Measurements from ENCODE around the gene F5.
"Not testable (repeated sequence)": the region's sequence is repeated elsewhere in the genome, so short reads cannot be mapped to it uniquely, and the experiment has no call there.

Gene F5

DNA sequence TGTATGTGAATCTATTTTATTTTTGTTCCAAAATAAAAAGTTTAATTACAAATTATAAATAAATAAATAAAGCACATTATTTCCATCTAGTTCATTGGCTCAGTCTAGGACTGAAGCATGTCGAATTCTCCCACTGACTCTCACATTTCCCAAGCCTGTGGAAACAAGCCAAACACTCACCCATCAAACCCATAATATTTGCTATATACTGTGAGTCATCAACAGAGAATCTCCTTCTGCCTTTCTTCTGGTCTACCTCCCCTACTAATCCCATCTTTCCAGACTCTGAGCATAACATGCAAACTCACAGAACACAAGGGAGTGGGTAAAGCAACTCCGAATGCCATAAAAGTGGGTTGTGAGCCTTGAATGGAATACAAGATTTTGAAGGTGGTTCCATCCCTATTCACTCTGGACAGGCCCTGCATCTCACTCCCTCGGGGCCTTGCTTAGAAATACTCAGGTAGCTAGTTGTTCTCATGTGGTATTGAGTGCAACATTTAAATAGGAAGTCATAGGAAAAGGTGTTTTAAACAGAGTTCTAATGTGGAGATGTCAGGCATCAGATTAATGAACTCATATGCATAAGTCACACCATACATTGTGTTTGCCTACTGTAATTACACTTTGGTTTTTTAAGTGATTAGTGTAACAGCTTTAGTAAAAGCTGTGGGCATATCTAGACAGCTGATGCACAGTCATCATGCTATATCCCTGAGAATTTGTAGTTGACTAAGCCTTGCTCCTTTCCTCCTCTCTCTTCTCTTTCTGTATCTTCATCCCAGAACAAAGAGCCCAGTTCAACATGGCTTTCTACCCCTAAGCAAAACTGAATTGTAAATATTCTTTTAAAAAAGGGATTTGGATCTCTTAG lies 47.0 kb downstream of the F5 start:
- FAIRE-seq, result no peak

DNA sequence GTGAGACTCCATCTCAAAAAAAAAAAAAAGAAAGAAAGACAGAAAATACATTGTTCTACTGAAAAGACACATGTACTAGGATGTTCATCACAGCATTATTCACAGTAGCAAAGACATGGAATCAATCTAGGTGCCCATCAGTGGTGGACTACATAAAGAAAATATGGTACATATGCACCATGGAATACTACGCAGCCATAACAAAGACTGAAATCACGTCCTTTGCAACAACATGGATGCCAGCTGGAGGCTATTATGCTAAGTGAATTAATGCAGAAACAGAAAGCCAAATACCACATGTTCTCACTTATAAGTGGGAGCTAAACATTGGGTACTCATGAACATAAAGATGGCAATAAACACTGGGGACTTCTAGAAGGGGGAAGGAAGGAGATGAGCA lies 51.6 kb downstream of the F5 start:
- no peak for FAIRE-seq

DNA sequence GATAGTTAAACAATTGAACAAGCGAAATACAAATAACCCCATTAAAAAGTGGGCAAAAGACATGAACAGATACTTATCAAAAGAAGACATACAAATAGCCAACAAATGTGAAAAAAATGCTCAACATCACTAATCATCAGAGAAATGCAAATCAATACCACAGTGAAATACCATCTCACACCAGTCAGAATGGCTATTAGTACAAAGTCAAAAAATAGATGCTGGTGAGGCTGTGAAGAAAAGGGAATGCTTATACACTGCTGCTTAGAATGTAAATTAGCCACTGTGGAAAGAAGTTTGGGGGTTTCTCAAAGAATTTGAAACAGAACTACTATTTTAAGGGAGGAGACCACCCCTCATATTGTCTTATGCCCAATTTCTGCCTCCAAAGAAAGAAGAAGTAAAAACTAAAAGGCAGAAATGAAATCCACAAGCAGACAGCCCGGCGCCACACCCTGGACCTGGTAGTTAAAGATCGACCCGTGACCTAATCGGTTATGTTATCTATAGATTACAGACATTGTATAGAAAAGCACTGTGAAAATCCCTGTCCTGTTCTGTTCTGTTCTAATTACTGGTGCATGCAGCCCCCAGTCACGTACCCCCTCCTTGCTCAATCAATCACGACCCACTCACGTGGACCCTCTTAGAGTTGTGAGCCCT lies 52.6 kb downstream of the F5 start:
- FAIRE-seq, result not testable (repeated sequence)

DNA sequence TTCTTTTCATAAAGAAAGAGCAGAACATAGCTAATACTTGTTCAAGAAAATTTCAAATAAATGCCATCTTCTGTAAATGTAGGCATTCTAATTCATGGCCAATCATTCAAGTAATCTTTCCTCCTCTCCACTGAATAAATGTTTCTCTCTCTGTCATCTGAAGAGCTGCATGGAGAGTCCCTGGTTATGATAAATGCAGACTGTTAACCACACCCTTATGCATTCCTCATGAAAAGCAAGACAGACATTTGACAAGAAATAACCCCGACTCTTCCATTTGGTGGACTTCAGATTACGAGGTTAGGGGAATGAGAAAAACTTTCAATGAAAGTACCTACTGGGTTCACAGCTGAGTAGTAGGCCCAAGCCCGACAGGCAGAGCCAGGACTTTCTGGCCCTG lies 55.8 kb downstream of the F5 start:
- no peak for FAIRE-seq

DNA sequence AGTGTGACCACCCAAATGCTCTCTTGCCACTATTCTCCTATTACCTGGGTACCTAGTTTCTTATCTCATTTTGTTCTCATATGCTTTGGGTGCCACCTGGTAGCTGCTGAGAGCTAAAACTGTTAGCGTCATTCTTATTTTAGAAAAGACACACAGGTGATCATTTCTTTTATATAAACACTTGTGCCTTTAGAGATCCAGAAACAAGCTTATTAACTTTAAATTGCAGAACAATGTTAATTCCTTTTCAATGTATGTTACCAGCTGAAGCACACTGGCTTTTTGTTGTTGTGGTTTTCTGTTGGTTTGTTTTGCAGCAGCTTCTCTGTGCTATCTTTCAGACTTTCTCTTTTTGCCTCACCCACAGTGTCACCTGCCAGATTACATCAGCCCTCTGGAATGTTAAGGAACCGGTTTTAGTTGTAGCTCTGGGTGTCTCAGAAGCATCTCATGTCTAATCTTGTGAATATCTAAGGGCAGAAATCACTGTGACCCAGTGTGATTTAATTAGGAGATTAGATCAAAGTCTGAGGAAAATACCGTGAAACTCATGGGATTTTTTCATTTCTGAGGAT lies 57.1 kb downstream of the F5 start:
- FAIRE-seq, result no peak

DNA sequence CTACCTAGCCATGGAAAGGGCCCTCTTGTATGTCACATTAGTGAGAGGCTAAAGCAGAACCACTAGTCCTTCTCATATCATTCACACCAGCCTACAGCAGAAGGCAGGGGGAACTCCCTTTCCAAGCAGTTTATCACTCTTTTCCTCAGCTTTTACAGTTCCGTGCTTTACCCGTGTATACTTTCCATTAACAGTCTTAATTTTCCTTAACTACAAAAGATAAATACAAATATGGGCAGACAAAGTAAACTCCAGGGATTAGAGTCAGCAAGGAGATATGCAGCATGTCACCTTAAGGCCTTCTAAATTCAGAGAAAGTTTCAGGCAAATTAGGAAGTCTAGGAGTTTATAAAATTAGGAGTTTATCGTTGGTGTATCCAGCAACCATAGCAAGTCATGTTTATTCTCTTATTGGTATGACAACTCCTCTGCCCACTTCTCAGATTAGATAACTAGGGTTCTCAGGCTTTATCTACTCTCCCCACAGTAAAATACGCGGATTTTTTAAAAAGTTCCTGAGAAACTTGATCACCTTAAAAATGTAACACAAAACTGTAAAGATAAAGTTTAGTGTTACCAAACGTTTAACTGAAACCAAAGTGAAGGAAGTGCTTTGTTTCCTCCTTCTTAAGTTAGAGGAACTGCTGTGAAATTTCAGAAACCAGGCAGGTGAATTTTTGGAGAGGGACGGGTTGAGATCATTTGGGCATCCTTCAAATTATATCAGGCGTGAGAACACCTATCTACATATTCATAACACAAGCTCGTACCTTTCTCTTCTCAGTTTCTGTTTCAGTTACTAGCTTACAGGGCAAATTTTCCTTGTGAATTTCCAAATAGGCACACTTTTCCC lies 57.8 kb downstream of the F5 start:
- FAIRE-seq, result no peak

DNA sequence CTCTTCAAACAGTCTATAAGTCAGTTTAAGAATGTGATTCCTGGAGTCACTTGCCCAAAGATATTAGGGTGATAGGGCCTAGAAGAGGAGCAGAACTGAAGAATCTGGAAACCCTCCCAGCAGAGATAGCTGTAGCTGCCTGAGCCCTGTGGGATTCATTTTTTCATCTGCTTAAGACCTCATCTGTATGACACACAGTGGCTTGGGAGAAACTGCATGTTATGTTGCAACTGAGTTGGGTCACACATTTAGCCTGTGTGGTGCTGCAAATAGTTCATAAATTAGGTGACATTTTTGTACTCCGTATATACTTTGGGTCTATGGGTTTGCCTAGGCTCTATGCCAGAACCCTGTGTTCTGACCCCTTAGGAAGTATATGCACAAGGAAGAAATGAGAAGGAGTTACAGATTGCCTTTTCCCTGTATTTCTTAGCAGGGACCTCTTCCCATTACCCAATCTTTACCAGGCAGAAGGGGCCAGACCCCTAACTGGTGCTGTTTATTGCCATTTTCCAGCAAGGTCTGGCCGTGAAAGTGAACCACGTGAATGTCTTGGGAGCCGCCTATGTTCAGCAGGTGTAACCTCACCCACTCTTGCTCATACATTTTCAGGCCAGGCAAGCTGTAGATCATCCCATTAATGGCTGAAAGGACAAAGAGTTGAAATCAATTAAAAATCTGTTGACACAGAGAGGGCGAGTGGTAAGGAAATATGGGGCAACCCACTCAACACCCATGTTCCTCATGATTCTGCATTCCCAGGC lies 58.6 kb downstream of the F5 start:
- FAIRE-seq, result no peak

DNA sequence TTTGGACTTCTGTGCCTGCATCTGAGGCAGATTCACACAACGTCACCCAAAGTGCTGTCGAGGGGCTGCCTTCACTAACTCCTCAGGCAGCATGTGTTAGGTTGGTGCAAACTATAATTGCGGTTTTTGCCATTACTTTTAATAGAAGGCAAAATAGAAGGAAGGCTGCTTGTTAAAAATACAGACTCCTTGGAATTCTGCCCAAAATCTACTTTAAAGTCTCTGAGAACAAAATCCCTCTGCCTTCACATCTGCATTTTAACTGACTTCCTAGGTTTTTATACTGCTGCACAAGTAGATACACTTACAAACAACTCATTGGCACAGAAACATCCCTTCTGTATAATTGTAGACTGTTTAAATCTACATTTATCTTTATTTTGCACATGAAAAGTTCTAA lies 59.3 kb downstream of the F5 start:
- FAIRE-seq, result no peak

DNA sequence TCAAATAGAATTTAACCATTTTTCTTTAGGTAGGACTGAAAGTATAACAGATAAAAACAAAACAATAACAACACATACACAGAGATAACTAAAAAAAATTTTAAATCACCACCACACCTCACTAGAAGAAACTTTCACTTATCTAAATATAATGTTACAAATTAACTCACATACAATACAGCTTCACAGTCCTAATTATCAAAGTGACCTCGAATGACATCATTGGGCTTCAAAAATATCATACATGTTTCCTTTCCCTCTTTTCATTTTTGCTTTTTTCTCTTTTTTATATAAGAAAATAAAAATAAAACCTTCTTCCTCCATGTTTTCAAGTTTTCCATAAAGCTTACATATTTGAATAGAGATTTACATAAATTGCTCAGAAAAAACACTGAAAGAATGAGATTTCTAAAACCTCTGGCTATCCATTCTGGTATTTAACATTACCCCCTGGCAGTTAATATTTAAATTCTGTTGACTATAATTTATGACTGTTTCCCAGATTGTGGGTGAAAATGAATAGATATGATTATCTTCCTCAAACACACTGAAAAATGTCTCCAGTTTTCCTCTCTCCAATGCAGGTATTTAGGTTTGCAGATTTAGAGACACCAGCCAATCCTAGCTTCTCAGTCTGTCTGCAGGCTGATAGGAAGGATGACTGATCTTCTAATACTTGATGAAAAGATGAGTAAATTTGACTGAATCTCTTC lies 60.0 kb downstream of the F5 start:
- FAIRE-seq, result no peak

DNA sequence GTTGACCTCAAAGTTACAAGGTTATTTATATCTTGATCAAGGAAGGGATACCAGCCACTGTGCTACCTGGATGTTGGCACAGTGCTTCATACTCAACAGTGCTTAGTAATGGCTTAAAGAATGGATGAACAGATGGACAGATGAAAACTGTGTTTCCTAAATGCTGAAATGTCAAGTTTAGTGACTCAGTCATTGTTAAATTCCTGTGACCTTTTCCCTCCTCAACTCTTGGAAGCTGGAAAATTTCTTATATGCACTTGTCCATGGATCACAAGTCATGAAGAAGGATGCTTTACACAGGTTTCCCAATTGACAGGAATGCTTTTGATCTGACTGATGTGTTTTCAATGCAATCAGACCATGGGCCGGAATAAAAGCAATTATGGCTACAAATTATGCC lies 60.9 kb downstream of the F5 start:
- no peak for FAIRE-seq

DNA sequence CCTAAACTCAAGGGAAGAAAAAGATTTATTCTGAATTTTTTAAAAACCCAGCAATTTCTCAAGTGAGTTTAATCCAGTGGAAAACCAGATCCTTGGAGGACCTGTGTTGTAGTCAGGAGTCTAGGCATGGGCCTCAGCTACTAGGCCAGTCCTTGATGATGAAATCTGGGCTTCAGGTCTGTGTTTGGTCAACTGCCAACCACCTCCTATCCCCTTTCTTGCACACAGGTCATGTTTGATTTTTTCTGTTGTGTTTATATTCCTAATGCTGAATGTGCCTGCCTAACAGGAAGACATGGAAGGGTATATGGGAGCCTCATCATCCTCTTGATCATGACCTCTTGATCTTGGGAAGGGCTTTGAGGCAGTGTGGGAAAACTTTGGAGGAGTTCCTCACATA lies 62.4 kb downstream of the F5 start:
- FAIRE-seq, result no peak

DNA sequence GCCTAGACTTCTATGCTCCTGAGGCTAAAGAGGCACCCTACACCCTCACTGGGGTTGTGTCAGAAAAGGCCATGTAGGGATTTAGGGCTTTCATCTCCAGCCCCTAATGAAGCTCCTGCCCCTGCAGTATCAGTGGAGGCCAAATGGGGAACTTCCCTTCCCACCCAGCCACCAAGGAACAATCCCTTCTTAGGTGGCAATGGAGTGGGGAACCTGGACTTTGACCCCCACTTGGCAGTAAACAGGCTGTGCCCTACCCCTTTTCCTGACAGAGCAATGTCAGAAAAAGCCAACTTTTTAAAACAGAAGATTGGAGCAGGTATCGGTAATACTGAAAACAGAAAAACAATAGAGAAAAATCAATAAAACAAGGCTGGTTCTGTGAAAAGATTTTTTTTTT lies 65.1 kb downstream of the F5 start:
- FAIRE-seq, result no peak

DNA sequence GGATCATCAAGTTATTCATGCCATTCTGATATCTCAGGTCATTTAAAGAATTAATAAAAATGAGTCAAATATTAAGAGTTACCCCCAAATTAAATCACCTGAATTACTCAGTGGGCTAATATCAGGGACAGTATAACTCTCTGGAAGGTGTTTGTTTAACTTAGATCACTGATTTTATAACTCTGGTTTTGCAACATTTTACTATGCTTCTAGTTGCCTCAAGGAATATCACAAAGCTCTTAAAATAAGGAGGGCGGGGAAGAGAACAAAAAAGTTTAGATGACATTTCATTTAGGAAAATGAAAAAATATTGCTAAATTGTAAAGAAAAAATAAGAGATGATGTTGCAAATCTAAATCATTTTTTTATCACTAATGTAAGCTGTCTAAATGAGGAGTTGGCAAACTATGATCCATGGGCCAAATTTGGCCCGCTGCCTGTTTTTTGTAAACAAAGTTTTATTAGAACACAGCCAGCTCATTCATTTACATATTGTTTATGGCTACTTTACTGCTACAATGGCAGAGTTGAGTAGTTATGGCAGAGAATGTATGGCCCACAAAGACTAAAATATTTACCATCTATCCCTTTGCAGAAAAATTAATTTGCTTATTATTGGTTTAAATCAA lies 68.6 kb downstream of the F5 start:
- no peak for FAIRE-seq

DNA sequence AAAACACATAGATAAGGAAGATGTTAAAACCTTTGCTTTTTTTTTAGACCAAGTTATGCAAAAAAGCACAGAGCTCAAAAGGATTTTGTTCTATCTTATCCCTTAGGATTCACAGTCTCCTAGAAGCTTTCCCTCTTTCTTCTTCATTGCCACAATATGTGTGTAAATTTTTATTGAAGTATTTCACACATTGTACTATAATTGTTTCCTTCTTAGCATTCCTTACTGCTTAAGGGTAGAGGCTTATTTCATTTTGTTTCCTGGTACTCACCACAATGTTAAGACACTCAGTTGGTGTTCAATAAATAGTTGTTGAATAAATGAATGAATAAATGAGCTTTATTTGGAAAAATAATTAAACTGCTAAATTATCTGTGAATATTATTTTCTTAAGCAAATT lies 70.6 kb downstream of the F5 start:
- FAIRE-seq, result no peak

DNA sequence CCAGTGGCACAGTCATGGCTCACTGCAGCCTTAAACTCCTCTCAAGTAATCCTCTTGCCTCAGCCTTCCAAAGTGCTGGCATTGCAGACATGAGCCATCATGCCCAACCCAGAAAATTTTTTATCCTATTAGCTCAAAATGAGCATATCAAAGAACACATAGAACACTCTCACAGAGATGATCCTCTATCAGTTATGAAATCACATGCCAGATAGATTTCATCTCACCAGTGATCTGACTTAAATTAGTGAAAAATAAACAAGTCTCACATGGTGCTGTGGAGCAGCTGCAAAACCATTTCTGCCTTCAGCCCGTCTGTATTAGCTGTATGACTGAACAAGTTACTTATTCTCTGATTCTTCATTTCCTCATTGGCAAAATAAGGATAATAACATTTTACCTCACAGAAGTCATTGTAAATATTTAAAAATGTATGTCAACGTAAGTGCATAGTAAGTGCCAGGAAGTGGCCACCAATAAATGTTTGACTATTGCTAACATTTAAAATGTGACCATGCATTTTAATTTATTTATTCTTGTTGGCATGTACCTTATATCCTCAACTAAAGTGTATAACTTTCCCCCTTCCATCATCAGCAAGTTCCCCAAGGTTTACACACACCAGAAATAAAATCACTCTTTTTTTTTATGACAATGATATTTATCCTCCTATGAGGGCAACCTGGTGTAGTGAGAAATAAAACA lies 71.6 kb downstream of the F5 start:
- no peak for FAIRE-seq

DNA sequence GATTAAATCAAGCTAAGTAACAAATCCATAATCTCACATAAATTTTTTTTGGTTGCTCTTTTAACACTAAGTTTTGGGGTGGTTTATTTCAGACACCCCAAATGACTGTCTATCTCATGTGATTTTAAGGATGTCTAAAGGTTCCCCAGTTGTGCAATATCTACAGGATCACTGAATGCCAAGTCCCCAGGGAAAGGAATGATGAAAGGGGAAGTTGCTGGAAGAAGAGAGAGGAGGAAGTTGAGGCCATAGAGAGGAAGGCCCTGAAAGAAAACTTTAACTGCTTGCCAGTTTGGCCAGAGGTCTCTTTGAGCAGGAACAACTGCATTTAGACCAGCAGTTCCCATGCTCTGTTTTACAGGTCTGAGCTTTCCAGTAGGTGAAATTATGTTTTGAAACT lies 73.1 kb downstream of the F5 start:
- no peak for FAIRE-seq

DNA sequence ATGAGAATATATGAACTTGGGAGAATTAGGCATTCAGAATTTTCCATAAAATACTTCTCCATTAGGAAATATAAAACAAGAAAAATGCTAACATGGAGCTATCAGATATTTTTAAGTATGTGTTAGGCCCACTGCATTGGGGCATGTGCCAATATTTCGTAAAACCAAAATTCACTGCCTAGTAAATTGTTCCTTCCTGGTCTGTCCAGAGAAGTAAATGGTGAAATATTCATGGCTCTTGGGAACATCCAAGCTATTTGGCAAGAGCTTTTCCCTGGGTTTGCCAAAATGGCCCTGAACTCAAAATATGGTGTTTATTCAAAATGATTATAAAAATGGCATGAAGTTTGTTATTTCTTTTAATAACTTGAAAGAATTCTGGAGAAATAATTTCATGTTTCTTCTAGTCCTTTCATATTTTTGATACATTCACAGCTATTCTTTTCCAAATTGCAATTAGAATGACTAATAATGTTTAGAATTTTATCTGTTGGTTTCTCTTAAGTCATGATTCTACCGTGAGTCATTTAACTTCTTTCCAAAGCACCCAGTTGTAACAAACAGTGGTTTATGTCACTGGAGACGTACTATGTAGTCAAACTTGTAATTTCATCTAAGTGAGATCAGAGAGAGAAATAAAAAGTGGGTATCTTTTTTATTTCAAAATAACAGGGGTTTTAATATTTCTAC lies 74.8 kb downstream of the F5 start:
- no peak for FAIRE-seq

DNA sequence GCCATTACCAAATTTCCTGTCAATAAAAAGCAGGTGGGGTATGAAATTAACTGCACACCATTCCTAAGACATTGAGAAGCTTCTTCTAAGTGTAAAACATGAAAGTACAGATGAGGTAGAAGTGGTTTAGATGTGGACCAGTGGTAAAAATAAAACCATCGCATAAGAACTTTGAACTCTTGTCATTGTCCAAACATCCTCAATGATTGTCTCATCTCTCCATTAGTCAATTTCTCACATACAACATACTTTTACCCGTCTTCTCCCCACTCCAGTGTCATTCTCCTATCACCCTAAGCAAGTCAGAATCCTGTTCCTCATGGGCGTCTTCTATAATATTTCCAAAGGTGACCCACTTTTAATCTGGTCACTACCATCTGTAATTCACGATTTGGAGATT lies 76.2 kb downstream of the F5 start:
- no peak for FAIRE-seq

DNA sequence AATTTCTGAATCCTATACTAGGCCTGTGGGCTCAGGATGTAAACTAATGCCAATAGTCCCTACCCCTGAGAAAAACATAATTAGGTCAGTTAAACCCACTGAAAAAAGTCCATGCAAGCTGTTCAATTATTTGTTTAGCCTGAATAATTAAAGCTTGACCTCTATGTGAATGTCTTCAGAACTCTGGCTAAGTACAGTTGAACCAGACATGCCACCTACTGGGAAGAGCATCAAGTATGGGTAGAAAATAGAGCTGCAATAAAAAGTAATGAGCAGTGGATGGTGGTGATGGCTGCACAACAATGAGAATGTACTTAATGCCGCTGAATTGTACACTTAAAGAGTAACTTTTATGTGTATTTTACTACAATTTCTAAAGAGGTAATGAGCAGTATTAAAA lies 76.9 kb downstream of the F5 start:
- no peak for FAIRE-seq
